IPS-NIHi11 (cell line): ENCODE data around the gene CUX1.

Experiments
- DNase-seq: peaks from one replicate; pipeline ENCODE4 v3.0.0; 2012; ENCODE audit warnings: mixed read lengths, low spot score

CUX1 gene

GRCh38 chr7:101937717-101938514 lies 120.5 kb downstream of the CUX1 start:
- DNase-seq = no peak

GRCh38 chr7:101939136-101939695 lies 121.8 kb downstream of the CUX1 start:
- DNase-seq = no peak

DNA sequence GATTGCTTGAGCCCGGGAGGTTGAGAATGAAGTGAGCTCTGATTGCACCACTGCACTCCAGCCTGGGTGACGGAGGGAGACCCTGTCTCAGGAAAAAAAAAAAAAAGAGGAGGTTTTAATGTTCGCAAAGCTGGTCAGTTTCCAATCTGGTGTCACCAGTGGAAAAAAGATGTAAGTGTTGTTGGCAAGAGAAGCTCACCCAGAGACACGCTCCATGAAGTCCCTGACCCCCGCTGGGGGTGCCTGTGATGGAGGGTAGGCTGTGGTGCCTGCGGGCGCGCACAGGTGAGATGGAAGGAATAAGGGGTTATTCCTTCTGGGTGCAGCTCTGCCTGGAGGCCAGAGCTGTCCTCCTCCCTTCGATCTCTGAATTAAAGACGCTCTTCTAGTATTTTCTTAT lies 122.7 kb downstream of the CUX1 start:
- no peak for DNase-seq

GRCh38 chr7:101940830-101941229 lies 123.4 kb downstream of the CUX1 start:
- DNase-seq = no peak

DNA sequence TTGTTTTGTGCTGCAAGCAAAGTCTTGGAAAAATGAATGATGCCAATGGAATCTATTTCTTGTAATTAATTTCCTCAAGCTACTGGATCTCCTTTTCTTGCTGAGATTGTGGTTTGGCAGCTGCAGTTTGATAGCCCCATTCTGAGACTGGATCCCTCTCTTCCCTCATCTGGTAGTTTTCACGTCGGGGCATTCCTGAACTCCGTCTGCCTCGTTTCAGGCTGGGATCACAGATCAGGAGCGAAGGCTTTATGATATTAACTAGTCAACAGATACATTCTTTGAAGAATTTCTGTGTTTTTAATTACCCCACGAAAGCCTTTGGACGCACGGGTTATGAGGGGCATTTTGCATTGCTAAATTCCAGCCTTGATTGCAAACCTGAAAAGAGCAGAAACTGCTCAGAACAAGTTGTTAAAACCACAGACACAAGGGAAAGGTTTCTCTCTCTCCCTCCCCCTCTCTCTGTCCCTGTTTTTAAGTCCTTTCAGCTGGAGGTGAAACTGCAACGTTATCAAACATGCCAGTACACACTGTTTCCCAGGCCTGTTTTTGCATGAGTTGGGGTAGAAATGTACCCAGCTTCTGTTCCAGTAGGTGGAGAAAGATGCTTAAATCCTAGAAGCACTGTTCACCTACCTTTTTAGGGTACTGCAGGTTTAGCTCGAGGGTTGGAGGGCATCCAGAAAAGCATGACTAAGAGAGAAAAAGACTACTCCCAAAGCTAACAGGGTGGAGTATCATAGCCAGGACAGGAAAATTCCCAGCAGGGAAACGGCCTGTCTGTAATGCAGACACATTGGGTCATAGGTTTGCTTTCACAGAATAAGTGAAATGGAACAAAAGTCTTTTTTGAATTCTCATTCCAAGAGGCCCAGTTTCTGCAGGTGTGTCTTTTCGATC lies 124.3 kb downstream of the CUX1 start:
- no peak for DNase-seq

- DNase-seq = no peak
Observed at GRCh38 chr7:101942603-101943210, 125.3 kb downstream of the CUX1 start.

DNA sequence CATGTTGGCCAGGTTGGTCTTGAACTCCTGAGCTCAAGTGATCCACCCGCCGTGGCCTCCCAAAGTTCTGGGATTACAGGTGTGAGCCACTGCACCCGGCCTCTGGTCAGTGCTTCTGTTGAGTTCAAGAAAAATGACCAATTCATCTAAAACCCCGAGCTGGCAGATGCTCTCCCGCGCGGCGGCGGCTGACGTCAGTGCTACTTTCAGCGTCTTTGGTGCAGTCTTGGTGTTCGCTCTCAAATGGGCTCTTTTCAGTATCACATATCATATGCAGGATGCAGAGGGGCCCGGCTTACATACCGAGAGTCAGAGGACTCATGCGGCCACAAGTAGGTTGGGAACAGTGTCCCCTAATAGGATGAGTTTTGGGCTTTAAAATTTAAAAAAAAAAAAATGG lies 125.9 kb downstream of the CUX1 start:
- DNase-seq = no peak

- no peak for DNase-seq
Observed at GRCh38 chr7:101943889-101944600, 126.6 kb downstream of the CUX1 start.

DNA sequence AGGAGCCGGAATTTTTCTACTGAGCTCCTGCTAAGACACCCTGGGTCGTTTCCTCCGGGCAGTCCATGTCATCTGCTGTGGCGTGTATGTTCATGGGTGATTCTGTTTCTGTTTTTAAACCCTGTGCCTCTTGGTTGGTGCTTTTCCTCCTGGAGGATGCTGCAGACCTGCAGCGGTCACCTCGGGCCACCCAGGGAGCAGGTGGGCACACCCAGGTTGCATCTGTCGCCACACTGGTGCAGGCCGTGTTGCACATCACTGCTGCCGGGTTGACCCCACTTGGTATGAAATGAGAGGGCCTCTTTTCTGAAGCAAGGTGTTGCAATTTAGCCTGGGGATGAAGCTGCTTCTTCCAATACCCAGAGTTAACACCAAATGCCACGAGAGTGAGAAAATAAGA lies 127.2 kb downstream of the CUX1 start:
- DNase-seq = no peak

- no peak for DNase-seq
Observed at GRCh38 chr7:101945034-101945758, 127.8 kb downstream of the CUX1 start.

DNA sequence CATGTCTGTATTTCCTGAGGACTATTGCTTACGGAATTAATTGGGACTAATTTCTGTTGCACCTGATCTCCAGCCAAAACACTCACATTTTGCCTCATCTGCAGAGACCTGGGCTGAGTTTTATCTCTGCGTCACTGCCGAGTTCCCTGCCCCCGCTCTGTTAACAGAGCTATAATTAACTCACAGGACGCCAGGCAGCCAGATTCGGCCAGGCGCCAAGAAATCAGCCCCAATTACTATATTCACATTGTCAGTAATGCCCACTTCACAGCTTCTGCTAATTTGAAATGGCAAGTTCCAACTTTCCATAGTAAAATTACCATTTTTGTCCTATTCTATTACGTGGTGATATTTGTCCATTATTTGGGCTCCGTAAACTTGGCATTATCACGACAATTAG lies 130.5 kb downstream of the CUX1 start:
- no peak for DNase-seq

DNA sequence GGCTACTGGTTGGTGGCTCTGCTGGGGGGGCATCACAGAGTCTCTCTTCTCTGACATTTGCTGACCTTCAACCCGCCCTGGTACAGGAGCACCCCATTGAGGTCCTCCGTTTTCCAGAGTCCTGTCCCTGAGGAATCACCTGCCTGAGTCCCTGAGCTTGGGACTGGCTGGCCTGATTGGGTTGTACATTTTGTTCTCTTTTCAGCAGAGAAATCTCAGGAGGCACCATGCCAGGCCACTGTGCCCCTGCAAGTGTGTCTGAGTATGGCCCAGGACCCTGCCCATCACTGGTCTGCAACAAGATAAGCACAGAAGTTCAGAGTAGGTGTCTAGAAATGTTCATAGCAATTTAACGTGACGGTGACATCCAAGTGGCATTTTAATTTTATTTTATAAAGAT lies 131.2 kb downstream of the CUX1 start:
- no peak for DNase-seq

DNA sequence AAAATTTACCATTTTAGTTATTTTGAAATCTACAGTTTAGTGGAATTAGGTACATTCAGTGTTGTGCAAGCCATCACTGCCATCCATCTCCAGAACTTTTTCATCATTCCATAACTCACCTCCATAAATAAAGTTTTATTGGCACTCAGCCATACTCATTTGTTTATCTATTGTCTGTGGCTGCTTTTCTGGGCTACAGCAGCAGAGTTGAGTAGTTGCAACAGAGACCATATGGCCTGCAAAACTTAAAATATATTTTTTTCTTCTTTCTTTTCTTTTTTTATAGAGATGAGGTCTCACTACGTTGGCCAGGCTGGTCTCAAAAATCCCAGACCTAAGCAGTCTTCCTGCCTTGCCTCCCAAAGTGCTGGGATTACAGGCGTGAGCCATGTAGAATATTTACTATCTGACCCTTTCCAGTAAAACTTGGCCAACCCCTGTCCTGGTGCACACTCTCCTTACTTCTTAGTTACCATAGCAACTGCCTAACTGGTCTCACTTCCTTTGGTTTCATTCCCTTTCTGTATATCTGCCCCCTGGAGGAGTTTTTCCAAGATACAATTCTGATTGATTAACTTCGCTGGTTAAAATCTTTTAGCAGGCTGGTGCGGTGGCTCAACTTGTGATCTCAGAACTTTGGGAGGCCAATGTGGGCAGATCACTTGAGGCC lies 133.2 kb downstream of the CUX1 start:
- DNase-seq = peak; percentile 65

DNA sequence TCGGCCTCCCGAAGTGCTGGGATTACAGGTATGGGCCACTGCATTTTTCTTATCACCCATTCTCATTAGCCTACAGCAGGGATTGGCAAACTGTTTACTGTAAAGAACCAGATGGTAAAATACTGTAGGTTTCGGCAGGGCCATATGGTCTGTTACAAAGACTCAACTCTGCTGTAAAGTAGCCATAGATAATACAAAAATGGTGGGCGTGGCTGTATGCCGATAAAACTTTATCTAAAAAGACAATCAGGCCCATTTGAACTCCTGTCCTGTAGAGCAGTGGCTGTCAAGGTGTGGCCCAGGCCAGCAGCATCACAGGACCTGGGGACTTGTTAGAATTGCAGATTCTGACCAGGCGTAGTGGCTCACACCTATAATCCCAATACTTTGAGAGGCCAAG lies 134.3 kb downstream of the CUX1 start:
- no peak for DNase-seq

DNA sequence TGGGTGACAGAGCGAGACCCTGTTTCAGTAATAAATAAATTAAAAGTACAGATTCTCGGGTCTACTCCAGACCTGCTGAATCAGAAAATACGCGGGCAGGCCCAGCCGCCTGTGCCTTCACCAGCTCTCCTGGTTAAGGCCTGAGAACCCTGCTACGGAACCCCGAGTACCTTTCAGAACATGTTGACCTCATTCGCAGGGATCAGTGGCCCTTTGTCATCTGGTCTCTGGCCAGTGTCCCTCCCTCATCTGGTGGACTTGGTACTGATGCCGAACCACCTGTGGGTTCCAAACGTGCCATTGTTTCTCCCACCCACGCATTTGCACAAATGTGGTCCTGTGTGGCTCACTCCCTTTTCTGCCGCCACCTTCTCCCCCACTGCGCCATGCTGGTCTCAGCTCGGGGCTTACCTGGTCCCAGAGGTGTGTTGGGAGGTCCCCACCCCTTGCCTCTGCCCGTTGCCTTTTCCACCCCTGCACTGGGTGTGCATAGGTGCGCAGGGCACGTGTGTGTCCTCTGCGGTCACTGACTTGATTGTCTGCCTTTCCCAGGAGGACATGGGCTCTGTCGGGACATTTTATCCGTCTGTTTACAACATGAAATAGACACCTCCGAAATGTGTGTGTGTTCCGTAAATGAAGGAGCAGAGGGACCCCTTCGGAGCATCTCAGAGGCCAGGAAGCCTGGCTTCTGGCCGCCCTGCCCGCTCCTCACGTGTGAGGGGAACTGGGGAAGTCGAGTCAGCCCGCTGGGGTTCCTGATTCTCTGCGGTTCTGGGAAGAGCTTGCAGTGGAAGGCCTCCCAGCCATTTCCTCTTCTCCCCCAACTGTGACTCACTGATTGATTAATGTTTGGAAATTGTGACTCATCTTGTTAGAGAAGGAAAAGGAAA lies 135.2 kb downstream of the CUX1 start:
- DNase-seq = no peak

DNA sequence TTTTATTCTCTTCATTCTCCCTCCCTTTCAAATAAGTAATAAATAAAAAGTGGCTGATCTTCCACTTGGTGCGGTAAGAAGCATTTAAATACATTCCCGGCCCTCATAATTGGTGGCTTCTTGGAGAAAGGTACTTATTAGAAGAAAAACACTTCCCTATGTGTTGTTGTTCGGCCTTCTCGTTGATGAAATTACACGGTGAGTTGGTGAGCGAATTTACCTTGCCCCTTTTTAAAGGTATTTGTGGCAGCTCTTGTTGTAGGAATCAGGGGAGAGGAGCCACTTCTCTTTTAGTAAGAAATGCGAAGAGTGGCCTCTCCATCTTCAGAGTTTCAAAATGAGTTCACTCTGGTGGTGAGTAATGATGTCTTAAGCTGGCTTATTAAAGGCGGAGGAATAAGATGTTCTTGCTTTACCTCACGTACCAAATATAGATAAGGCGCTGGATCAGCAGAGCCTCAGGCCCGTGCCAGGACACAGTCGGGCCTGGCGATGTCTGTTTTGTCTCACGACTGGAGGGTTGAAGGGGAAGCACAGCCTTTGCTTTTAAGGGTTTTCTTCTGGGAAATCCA lies 135.9 kb downstream of the CUX1 start:
- DNase-seq = no peak

DNA sequence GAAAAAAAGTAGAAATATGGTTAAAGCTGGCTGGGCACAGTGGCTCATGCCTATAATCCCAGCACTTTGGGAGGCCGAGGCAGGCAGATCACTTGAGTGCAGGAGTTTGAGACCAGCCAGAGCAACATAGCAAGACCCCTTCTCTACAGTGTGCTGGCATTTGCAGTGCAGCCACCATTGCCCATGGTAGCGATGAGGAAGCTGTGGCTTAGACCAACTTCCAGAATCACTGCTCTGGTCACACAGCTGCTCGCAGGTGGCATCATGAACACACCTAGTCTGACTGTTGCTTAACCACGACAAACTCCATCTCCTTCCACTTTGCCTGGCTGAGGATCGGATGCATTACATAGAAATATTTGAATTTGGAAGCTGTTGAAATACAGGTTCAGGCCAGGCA lies 137.1 kb downstream of the CUX1 start:
- no peak for DNase-seq

- DNase-seq = no peak
Observed at GRCh38 chr7:101956130-101956529, 138.7 kb downstream of the CUX1 start.
